Breast epithelium (tissue), 3 donors: ENCODE data around the gene MAML3.

Experiments used
- POLR2A ChIP-seq: fragments of 450-650 bp; IDR thresholded peaks from one replicate; pipeline ENCODE4 v1.6.1; 2016; ENCODE audit warnings: antibody characterized with exemption, mild to moderate bottlenecking, moderate library complexity
- POLR2AphosphoS5 ChIP-seq, 3 donors: sonication (generic); formaldehyde crosslinking; IDR thresholded peaks; one replicate each; pipeline ENCODE4 v1.6.1; 2017; ENCODE audit warnings: antibody characterized with exemption in 3 of 3
- TF ChIP-seq, protein P1 (sequence below), 3 donors: fragments of 450-650 bp; IDR thresholded peaks; one replicate each; pipeline ENCODE4 v1.5.1; 2016 to 2017; ENCODE audit warnings: antibody characterized with exemption in 3 of 3, mild to moderate bottlenecking in 3 of 3, moderate library complexity in 3 of 3

DNA sequence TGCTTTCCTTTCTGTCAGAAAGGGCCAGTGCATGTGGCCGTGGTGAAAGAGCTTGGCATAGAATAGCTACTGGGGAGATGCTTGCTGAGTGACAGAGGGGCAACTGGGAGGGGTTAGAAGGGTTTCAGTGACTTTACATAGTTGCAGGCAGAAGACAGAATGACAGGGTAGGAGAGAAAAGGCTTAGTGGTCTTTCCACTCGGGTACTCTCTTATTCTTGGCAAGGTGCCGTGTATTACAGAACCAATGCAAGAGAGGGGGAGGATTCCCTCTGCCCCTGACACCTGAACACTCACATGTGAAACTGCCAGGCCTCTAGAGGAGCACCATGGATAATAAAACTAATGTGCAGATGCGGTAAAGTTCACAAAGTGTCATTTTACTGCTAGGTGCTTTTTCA, 260.2 kb downstream of the MAML3 start:
- TF ChIP-seq POLR2AphosphoS5 (IDR thresholded peaks at IDR 0.05) (no peak), POLR2A (no peak)
- TF ChIP-seq, protein P1, sequence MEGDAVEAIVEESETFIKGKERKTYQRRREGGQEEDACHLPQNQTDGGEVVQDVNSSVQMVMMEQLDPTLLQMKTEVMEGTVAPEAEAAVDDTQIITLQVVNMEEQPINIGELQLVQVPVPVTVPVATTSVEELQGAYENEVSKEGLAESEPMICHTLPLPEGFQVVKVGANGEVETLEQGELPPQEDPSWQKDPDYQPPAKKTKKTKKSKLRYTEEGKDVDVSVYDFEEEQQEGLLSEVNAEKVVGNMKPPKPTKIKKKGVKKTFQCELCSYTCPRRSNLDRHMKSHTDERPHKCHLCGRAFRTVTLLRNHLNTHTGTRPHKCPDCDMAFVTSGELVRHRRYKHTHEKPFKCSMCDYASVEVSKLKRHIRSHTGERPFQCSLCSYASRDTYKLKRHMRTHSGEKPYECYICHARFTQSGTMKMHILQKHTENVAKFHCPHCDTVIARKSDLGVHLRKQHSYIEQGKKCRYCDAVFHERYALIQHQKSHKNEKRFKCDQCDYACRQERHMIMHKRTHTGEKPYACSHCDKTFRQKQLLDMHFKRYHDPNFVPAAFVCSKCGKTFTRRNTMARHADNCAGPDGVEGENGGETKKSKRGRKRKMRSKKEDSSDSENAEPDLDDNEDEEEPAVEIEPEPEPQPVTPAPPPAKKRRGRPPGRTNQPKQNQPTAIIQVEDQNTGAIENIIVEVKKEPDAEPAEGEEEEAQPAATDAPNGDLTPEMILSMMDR (IDR thresholded peaks at IDR 0.05) = no peak
